RPMI7951 (cell line): Measurements from ENCODE around the gene EEF1E1. TPM values are rescaled to one million over a fixed set of nuclear protein-coding genes. Genes with fewer than 3 reads are reported as not detected.

Source experiments
- DNase-seq: peaks from one replicate; pipeline ENCODE4 v3.0.0-alpha.2; 2012; ENCODE audit warnings: low read depth
- total RNA-seq: library from RNA; depleted of rRNA; stranded (reverse); fragments of >200 nt; shearing (Covaris generic); gene quantifications from 2 replicates; pipeline ENCODE4 v1.2.3, GENCODE V29; 2014; rRNA removed

The EEF1E1 gene
- total RNA-seq = 185 and 229 TPM in 2 replicates

GRCh38 chr6:8102122-8102958 lies at the start of gene EEF1E1:
EEF1E1 (minus strand) TSS chr6:8102548; CDS start chr6:8102521, 27 bp downstream.
- DNase-seq = peak; percentile 92

- no peak for DNase-seq
Observed at GRCh38 chr6:8149350-8149749, 47.0 kb upstream of the EEF1E1 start.

DNA sequence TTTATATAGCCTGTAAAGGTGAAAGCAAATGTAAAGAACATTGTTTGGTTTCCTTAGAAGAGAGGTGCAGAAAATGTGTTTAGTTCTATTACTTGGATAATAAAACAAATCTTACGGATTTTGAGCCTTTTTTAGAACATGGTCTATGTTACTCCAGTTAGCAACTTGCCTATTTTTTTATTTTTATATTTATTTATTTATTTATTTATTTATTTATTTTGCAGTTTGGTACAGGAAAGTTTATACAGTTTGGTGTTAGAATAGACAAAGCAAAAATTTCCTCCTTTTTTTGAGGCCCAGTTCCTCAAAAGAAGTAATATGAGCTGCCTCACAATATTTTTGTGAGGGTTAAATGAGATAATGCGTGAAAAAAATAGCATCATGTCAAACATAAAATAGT lies 41.6 kb upstream of the EEF1E1 start:
- no peak for DNase-seq

DNA sequence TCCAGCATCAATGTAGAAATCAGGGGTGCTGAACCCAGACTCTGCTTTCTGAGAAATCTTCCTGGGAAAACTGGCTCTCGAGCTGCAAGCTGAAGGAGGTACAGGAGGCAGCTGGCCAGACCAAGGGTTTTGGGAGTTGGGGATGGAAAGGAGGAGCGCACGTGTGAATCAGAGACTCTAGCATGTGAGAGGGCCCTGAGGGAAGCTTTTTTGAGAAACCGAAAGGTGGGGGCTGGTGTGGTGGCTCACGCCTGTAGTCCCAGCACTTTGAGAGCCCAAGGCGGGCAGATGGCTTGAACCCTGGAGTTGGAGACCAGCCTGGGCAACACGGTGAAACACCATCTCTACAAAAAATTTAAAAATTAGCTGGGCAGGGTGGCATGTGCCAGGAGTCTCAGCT lies 37.1 kb upstream of the EEF1E1 start:
- no peak for DNase-seq

DNA sequence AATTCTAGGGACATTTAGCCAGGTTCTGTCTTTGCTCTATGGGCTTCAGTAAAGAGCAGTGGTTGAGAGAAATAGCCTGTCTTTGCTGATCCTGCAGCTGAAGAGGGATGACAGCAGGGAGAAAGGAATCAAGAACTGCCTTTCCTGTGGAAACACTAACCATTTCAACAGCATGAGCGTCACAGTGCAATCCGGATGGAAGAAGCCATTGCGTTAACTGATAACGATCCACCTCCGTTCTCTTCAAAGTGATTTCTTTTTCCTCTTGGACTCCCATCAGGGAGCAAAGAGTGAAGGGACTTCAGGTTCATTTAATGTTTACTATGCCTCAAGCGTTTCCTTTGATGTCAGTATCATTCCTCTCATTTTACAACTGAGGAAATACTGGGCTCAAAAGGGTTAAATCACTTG lies 35.2 kb upstream of the EEF1E1 start:
- DNase-seq = no peak

- no peak for DNase-seq
Observed at GRCh38 chr6:8135276-8135675, 32.9 kb upstream of the EEF1E1 start.

DNA sequence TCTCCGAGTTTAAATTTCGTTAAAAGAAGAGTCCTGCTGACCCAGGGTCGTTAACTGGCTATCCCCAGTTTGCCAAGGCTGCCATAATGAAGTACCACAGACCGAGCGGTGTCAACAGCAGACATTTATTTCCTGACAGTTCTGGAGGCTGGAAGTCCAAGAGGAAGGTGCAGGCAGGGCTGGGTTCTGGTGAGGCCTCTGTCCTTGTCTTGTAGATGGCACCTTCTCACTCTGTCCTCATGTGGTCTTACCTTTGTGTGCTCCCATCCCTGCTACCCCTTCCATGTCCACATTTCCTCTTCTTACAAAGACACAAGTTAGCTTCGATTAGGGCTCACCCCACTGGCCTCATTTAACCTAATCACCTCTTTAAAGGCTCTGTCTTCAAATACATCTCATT lies 29.8 kb upstream of the EEF1E1 start:
- DNase-seq = no peak

- peak; percentile 49 for DNase-seq
Observed at GRCh38 chr6:8131265-8131897, 29.0 kb upstream of the EEF1E1 start.

DNA sequence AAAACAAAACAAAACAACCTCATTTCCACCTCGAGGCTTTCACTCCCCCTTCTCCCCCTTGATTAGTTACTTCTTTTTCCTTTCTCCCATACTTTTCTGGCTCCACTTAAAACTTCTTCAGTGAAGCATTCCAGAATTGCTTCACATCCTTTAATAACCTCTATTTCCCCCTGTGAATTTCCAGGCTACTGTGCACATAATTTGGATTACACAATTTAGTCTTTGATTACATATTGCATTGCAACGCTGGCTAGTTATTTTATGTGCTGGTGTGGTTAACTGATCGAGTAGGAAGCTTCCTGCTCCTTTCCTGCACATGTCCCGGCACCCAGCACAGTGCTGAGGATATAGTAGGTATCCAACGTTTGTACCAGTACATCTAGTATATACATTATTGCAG lies 28.1 kb upstream of the EEF1E1 start:
- DNase-seq = no peak

- DNase-seq = no peak
Observed at GRCh38 chr6:8123236-8123635, 20.9 kb upstream of the EEF1E1 start.

DNA sequence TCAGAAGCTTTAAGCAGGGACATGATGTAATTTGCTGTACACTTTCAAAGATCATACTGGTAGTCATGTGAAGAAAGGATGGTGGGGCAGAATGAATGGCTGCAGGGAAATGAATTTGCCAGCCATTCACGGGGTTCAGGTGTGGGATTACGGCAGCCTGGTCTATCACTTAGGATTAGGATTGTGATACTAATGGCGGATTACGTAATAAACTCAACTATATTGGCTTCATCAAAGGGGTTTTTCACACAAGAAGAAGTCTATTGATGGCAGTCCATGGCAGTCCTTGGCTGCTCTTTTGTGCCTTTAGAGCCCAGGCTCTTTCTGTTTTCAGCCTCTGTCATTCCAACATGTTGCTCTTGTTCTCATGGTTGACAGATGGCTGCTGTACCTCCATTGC lies 12.6 kb upstream of the EEF1E1 start:
- no peak for DNase-seq

GRCh38 chr6:8113131-8113654 lies 10.8 kb upstream of the EEF1E1 start:
- DNase-seq = no peak

DNA sequence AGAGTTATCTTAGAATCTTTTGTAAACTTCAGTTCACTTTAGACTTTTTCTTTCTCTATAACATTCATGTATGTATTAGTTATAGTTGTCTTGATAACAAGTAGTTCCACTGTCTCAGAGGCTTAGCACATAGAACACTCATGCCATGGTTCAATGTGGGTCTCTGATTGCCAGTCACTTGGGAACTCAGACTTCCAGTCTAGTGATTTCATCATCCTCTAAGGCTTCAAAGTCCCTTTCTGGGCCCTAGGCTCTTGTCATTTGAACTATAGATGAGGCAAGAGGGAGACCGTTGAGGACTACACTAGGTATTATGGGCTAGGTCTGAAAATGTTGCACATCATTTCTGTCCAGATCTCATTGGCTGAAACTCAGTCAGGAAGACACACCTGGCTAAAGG lies 8.4 kb upstream of the EEF1E1 start:
- no peak for DNase-seq

DNA sequence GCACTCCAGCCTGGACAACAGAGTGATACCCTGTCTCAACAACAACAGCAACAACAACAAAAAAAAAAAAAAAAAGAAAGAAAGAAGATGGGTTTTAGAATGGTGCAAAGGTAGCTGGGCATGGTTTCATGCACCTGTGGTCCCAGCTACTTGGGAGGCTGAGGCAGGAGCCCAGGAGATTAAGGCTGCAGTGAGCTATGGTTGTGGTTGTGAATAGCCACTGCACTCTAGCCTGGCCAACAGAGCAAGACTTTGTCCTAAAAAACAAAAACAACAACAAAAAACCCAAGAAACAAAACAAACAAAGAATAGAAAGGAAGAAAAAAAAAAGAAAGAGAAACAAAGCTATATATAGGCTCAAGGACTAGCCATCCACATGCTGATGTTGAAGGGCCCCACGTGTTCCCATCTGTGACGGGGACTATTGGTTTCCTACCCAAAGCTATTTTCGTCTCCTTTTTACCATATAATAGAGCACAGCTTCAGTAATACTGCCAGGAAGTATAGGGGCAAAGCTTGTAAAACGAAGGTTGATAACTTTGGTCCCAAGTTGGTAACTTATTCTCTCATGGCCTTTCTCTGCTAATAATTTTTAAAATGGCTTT lies 7.9 kb upstream of the EEF1E1 start:
- no peak for DNase-seq

DNA sequence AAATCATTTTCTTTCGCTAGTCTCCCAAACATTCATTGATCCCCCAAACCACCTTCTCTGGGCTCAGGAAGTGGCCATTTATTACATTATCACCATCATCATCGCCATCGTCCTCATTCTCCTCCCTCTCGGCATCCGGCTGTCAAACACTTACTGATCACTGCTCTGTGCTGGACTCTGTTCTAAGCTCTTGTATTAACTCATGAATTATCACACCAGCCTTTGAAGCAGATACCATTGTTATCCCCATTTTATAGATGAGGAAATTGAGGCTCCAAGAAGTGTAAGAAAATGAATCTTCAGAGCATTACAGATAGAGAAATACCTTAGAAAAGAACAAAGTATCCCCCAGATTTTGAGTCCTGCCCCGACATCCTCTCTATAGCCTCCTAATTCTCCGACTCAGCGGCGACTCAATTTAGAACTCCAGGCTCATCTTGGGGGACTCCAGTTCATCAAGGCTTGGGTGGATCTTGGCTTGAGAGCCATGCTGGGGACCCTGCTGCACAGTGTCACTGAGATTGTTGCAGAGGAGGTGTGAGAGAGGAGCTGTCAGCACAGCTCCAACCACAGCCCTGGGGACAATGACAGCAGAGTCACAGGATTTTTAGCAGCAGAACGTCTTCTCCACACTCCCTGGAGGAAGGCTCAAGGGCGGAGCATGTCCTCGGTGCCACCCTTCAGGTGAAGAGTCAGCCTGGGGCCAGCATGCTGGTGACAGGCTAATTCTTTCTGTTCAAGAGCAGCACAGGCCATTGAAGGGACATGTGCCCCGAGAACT lies 6.6 kb upstream of the EEF1E1 start:
- no peak for DNase-seq

DNA sequence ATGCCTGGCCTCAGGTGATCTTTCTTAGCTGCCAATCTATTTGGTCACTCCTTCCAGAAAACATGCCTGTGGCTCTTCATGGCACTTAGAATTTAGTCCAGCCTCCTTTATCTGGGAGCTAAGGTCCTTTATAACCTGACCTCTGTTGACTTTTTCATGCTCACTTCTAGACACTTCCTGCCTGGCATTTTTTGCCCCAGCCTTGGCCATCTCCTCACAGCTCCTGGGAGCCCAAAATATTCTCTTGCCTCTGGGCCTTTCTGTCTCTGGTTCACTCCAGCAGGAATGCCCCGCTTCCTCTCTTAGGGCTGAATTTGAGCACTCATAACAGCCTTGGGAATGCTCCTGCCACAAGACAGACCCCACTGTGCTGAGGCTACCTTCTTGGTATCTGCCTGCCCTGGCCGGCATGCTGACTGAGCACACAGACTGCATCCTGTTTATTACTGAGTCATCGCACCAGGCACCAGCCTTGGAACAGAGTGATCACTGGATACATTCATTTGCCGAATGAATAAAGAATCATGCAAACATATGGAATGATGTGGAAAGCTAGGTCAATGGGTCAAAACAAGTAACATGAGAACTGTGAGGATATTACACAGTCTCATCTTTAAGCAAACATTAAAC lies 5.8 kb upstream of the EEF1E1 start:
- DNase-seq = peak; percentile 86

- no peak for DNase-seq
Observed at GRCh38 chr6:8105791-8106190, 3.4 kb upstream of the EEF1E1 start.

DNA sequence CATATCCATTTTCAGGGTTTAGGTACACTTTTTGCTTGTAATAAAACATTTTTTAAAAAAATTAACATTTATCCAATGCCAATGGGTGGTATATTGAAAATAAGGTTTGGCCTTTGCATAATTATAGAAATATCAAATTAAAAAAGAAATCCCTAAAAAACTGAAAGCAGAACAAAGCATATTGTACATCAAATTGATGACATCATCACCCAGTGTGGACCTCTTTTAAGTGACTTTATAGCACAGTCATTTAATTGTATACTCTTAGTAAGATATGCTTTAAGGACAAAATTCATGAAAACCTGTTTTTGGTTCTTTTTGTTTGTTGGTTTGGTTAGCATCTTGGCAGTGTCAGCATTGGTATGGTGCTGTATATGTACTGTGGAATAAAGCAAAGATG lies 1.4 kb upstream of the EEF1E1 start:
- DNase-seq = no peak

DNA sequence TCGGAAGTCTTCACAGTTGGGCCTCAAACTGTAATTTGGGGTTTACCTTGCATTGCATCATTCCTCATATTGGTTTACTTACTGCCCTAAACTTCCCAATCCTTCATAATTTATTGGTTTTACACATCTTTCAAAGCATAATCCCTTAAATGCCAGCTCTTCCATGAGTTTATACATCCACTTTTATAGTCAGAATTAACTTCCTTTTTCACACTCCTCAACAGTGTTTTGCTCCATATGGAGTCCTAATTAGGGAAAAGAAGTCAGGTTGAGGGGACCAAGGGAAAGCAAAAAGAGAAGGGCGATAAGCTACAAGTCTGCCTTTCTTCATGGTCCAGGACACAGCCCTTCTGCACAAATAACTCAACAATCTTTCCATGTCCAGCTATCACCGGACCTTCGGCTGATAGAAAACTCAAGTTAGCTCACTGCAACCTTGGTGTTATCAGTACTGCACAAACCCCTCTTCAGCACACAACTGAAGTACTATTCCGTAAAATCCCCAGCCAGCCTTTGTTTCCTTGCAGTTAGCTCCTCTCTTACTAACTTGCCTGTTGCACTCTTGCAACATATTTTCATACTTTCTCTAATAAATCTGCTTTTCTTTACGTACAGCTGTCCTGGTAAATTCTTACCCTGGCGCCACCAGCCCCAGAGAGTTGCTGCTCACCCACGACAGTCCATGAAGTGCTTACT lies 2.0 kb downstream of the EEF1E1 start:
- no peak for DNase-seq

DNA sequence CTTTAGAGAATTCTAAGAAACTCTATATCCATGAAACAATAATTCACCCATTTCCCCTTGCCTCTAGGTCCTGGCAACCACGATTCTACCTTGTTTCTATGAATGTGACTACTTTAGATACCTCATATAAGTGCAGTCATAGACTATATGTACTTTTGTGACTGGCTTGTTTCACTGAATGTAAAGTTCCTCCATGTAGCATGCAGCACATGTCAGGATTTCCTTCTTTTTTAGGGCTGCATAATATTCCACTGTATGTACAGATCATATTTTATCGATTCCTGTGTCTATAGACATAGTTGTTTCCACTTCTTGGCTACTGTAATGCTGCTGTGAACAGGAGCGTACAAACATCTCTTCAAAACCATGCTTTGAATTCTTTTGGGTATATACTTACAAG lies 11.7 kb downstream of the EEF1E1 start:
- no peak for DNase-seq

DNA sequence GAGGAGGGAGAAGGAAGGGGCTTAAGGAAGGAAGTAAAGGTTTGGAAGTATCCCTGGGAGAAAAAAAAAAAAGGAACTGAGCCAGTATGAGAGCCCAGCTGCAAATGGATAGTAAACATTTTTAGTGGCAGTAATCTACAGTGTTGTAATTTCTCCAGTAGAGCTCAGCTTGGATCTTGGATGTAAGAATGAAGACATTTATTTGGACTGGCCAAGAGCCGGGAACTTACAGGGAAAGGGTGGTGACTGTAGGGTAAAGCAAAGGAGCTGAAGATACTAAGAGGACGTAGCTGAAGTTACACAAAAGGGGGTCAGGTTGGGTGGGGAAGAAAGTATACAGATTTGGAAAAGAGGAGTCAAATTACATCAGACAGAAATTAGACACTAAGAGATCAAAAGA lies 13.5 kb downstream of the EEF1E1 start:
- no peak for DNase-seq
